HL-60 (cell line): ENCODE measurements around the gene KBTBD13.
"Not testable (repeated sequence)": the region's sequence is repeated elsewhere in the genome, so short reads cannot be mapped to it uniquely, and the experiment has no call there.

Experiments
- DNase-seq, 2 experiments: peaks; one replicate each; pipeline ENCODE4 v3.0.0-alpha.2; 2010 to 2020; ENCODE audit warnings: low read depth in 1 of 2, low spot score in 1 of 2
- H3K27ac ChIP-seq: fragments of 250-450 bp; sonication (Bioruptor Pico); replicated peaks from 2 replicates; pipeline ENCODE4 v1.5.1; 2020; ENCODE audit warnings: mild to moderate bottlenecking, moderate library complexity
- H3K27me3 ChIP-seq: fragments of 250-450 bp; sonication (Bioruptor Pico); 2 replicates; pipeline ENCODE4 v1.5.1; 2021; ENCODE audit warnings: mild to moderate bottlenecking, moderate library complexity; ENCODE audit not compliant: insufficient read depth, poor library complexity, severe bottlenecking
- H3K4me3 ChIP-seq: replicated peaks from 2 replicates; pipeline ENCODE4 v1.5.1; 2011; ENCODE audit warnings: mild to moderate bottlenecking, control low read depth, low read length; ENCODE audit not compliant: insufficient read depth
- GABPA ChIP-seq: IDR thresholded peaks from 2 replicates; pipeline ENCODE4 v1.6.1; 2012; ENCODE audit warnings: low read depth
- POLR2AphosphoS5 ChIP-seq: IDR thresholded peaks from 2 replicates; pipeline ENCODE4 v1.6.1; 2012; ENCODE audit warnings: low read depth
- SPI1 ChIP-seq: IDR thresholded peaks from 2 replicates; pipeline ENCODE4 v1.6.1; 2012; ENCODE audit warnings: low read depth, mild to moderate bottlenecking, borderline replicate concordance
- TF ChIP-seq, protein P1 (sequence below): IDR thresholded peaks from one replicate; pipeline ENCODE4 v1.5.1; 2011; ENCODE audit warnings: low read length, control low read depth, inconsistent platforms; ENCODE audit not compliant: insufficient read depth
- TF ChIP-seq, protein P2 (sequence below): IDR thresholded peaks from 2 replicates; pipeline ENCODE4 v1.6.1; 2012; ENCODE audit warnings: low read depth; ENCODE audit not compliant: insufficient replicate concordance

The KBTBD13 gene

DNA sequence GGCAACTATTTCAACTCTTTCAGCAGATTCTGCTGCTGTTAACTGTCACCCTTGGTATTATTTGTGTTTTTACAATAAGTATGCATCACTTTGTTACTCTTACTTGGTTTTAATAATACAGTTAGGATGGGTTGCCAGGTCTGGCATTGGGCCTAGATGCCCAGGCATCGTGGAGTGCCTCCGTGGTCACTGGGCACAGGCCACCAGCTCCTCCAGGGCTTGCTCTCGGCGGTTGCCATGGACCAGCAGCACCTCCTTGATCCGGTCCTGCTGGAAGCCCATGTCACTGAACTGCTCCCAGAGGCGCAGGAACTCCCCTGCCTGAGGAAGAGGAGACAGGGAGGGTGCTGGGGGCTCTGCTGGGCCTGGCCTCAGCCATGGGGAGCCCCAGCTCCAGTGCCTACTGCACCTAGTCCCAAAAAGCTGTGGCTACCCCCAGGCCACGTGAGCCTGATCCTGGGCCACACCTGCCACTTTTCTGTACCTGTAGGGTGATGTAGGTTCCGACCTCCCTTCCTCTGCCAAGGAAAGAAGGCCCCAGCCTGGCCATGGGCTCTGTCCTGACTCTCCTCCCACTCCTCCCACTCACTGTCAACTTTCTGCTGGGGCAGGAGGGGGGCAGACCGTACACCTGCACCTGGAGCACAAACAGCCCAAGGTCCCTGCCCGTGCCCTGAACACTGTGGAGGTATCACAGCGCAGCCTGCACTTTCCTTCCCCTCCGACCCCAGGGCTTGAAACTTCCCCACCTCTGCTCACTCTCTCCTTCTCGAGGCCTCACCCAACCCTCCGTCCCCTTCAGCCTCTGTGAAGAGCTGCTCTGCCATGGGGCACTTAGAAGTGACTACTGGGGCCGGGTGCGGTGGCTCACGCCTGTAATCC is 16.6 kb downstream of the KBTBD13 start:
- Histone ChIP-seq H3K27me3 (no peaks in the 10 kb centered on the region), H3K4me3 (no peak overlapping the region), H3K27ac (no peak overlapping the region)
- no peak for TF ChIP-seq GABPA
- DNase-seq, result no peak

DNA sequence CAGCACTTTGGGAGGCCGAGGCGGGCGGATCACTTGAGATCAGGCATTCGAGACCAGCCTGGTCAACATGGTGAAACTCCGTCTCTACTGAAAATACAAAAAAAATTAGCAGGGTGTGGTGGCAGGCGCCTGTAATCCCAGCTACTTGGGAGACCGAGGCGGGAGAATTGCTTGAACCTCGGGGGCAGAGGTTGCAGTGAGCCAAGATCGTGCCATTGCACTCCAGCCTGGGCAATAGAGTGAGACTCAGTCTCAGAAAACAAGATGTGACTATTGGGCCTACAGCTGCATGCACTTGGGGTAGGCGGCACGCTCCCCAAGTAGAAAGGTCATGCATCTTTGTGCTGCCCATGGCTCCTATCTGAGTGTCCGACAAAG is 17.2 kb downstream of the KBTBD13 start:
- not testable (repeated sequence) for H3K27ac ChIP-seq, DNase-seq, H3K27me3 ChIP-seq, H3K4me3 ChIP-seq

DNA sequence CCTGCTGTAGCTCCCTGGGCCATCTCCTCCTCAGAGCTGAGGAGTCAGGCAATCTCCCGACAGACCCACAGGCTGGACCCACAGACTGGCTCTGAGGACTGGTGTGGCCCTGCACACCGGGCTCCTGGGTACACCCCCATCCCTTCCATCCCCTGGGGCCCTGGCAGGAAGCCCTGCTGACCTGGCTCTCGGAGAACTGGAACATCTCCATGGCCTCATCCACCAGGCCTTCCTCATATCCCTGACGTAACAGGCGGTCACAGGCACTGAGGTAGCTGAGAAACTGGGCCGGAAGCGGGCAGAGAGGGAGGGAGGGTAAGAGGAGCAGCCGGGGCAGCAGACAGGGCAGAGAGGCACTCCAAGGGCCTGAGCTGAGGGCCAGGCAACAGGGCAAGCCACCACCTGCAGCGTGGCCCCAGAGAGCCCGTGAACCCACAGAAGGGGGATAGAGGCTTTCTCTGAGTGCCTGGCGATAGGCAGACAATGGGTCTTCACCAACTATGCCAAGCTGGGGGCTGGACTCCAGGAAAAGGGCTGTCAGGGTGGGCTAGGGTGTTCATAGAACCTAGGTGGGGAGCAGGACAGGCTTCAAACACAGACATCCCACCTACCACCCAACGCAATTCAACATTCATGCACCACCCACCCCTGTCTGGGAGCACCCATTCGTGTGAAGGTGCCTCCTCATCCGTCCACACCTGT is 17.9 kb downstream of the KBTBD13 start:
- Histone ChIP-seq H3K4me3 (no peak overlapping the region), H3K27me3 (no peaks in the 10 kb centered on the region), H3K27ac (no peak overlapping the region)
- TF ChIP-seq POLR2AphosphoS5, result no peak
- TF ChIP-seq, protein P1, sequence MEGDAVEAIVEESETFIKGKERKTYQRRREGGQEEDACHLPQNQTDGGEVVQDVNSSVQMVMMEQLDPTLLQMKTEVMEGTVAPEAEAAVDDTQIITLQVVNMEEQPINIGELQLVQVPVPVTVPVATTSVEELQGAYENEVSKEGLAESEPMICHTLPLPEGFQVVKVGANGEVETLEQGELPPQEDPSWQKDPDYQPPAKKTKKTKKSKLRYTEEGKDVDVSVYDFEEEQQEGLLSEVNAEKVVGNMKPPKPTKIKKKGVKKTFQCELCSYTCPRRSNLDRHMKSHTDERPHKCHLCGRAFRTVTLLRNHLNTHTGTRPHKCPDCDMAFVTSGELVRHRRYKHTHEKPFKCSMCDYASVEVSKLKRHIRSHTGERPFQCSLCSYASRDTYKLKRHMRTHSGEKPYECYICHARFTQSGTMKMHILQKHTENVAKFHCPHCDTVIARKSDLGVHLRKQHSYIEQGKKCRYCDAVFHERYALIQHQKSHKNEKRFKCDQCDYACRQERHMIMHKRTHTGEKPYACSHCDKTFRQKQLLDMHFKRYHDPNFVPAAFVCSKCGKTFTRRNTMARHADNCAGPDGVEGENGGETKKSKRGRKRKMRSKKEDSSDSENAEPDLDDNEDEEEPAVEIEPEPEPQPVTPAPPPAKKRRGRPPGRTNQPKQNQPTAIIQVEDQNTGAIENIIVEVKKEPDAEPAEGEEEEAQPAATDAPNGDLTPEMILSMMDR, result no peak
- TF ChIP-seq, protein P2, sequence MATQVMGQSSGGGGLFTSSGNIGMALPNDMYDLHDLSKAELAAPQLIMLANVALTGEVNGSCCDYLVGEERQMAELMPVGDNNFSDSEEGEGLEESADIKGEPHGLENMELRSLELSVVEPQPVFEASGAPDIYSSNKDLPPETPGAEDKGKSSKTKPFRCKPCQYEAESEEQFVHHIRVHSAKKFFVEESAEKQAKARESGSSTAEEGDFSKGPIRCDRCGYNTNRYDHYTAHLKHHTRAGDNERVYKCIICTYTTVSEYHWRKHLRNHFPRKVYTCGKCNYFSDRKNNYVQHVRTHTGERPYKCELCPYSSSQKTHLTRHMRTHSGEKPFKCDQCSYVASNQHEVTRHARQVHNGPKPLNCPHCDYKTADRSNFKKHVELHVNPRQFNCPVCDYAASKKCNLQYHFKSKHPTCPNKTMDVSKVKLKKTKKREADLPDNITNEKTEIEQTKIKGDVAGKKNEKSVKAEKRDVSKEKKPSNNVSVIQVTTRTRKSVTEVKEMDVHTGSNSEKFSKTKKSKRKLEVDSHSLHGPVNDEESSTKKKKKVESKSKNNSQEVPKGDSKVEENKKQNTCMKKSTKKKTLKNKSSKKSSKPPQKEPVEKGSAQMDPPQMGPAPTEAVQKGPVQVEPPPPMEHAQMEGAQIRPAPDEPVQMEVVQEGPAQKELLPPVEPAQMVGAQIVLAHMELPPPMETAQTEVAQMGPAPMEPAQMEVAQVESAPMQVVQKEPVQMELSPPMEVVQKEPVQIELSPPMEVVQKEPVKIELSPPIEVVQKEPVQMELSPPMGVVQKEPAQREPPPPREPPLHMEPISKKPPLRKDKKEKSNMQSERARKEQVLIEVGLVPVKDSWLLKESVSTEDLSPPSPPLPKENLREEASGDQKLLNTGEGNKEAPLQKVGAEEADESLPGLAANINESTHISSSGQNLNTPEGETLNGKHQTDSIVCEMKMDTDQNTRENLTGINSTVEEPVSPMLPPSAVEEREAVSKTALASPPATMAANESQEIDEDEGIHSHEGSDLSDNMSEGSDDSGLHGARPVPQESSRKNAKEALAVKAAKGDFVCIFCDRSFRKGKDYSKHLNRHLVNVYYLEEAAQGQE, result no peak
- no peak for TF ChIP-seq SPI1
- no peak for TF ChIP-seq GABPA
- no peak for DNase-seq

DNA sequence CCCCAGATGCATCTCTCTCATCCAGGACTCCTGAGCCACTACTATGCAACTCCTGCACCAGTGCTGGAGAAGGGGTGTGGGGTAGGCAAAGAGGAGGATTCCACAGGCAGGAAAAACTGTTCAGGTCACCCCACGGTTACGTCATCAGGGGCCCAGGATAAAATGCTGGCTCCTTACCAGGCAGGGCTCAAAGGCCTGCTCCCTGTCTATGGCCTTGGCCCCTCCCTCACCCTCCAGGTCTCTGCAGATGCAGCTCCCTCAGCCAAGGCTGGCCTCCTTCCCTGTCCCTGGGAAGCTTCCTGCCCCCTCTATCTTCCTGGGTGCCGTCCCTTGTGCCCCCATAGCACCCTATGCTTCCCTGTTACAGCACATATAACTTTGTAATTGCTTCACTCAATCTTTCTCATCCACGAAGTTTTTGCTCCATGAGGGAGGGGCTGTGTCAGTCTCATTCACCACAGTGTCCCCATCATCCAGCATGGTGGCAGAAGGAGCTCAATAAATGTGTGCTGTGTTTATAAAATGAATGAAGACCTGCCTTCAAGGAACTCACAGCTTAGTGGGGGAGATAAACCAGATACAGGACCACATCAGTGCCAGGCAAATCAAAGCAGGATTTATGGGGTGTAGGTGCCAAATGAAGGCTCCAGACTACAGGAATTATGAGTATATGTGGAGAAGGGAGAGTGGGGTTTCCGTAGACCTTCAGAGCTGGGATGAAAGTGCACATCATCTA is 18.6 kb downstream of the KBTBD13 start:
- no peak for DNase-seq
- Histone ChIP-seq H3K27me3 (no peaks in the 10 kb centered on the region), H3K4me3 (no peak overlapping the region), H3K27ac (no peak overlapping the region)
- TF ChIP-seq SPI1, result no peak
- no peak for TF ChIP-seq POLR2AphosphoS5
- TF ChIP-seq, protein P2, result no peak
- no peak for TF ChIP-seq GABPA
- TF ChIP-seq, protein P1, result no peak
